Measurements from ENCODE around the gene CARD11.

GRCh38 chr7:2856388-2857169 is 187.1 kb downstream of the CARD11 start:
- TF ChIP-seq CTCF (IDR thresholded peaks at IDR 0.05; ENCODE audit: insufficient read depth, low read length) (no peak), POLR2AphosphoS5 (IDR thresholded peaks at IDR 0.05; ENCODE audit: low read depth) (no peak)

Data from HL-60 (cell line).